Forelimb muscle (tissue), 1 donor: Measurements from ENCODE around the gene TRMT61A. TPM values are rescaled to one million over a fixed set of nuclear protein-coding genes. Genes with fewer than 3 reads are reported as not detected.

Source experiments
- DNase-seq: peaks from one replicate; pipeline ENCODE4 v3.0.0-alpha.2; 2013; ENCODE audit warnings: low read depth
- polyA plus RNA-seq: library from polyadenylated mRNA; unstranded; fragments of 120-200 nt; gene quantifications from one replicate; pipeline ENCODE4 v1.2.1, GENCODE V29; 2013; ENCODE audit not compliant: insufficient read length

The TRMT61A gene
- polyA plus RNA-seq, 1 donor: 7.2 TPM

GRCh38 chr14:103533999-103534575 lies 5.1 kb downstream of the TRMT61A start:
- no peak for DNase-seq

GRCh38 chr14:103534576-103535061 lies 5.6 kb downstream of the TRMT61A start:
- no peak for DNase-seq

- DNase-seq: no peak
These were observed 6.3 kb downstream of the TRMT61A start for GRCh38 chr14:103535081-103535890.

- DNase-seq: no peak
These were observed 7.0 kb downstream of the TRMT61A start for GRCh38 chr14:103535891-103536565.

- DNase-seq: no peak
These were observed 7.7 kb downstream of the TRMT61A start for GRCh38 chr14:103536693-103537092.

- DNase-seq: no peak
These were observed 8.4 kb downstream of the TRMT61A start for GRCh38 chr14:103537175-103537990.

- no peak for DNase-seq
These were observed 9.5 kb downstream of the TRMT61A start for GRCh38 chr14:103538291-103539055.

GRCh38 chr14:103539056-103539825 lies 10.2 kb downstream of the TRMT61A start:
- DNase-seq: no peak

- no peak for DNase-seq
These were observed 12.1 kb downstream of the TRMT61A start for GRCh38 chr14:103540821-103541708.

GRCh38 chr14:103541709-103542604 lies 13.0 kb downstream of the TRMT61A start:
- DNase-seq: no peak

- no peak for DNase-seq
These were observed 13.7 kb downstream of the TRMT61A start for GRCh38 chr14:103542605-103543088.

- no peak for DNase-seq
These were observed 14.1 kb downstream of the TRMT61A start for GRCh38 chr14:103543140-103543539.

GRCh38 chr14:103543721-103544387 lies 14.9 kb downstream of the TRMT61A start:
- no peak for DNase-seq

GRCh38 chr14:103544388-103545218 lies 15.6 kb downstream of the TRMT61A start:
- DNase-seq: no peak

- no peak for DNase-seq
These were observed 16.4 kb downstream of the TRMT61A start for GRCh38 chr14:103545219-103545914.
